NOMO-1 treated with DMSO at 0.1 percent for 48 hours (cell line): ENCODE results near the gene CCL4L2.
"Not testable (repeated sequence)": the region's sequence is repeated elsewhere in the genome, so short reads cannot be mapped to it uniquely, and the experiment has no call there.

Experiments
- DNase-seq: peaks from one replicate; lab custom pipeline; 2025; ENCODE audit not compliant: unreplicated experiment; lab: John Stamatoyannopoulos, UW

Gene CCL4L2

DNA sequence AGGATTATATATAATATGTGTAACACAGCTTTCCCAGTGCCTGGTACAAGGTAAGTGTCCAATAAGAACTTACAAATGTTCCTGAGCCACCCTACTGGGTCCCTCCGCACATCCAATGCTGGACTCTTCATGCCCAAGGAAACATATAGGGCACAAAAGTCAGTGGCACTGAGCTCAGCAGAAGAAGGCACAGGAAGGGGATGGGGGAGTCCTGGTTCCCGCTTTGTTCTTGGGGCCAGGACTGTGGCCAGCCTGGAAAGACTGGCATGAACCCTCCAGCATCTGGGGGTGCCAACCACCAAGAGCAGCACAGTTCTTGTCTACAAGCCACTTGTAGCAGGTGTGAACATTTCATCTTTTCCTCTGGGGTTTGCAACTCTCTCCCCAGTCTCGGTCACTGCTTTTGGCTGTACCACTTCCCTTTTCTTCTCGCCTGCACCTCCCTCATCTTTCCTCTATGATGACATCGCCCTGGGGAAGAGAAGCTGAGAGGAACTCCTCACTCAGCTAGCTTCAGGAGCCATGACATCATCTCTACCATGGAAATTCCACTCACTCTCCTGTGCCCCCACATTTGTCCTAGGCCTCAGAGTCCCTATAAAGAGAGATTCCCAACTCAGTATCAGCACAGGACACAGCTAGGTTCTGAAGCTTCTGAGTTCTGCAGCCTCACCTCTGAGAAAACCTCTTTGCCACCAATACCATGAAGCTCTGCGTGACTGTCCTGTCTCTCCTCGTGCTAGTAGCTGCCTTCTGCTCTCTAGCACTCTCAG lies at the start of gene CCL4L2:
TSS of gene CCL4L2 (plus strand) at position 625 of the 773 bp plus-strand sequence.
- DNase-seq: peak; percentile 93

DNA sequence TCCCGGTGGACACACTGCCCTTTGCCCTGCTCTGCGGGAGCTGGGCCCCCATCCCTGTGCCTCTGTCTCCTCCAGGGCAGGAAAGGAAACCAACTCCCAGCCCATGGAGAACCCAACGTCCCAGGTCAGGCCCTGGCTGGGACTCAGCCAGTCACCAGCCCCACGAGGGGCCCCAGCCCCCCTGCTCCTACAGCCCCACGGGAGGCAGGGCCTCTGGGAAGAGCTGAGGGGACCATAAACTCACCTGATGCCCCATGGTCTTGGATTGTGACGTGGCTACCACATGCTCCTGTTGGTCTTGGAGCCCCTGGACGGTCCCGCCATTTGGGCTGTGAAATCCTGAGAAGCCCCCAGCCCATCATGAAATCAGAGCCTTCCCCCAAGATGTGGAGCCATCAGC lies 42.0 kb upstream of the CCL4L2 start:
- DNase-seq: not testable (repeated sequence)

DNA sequence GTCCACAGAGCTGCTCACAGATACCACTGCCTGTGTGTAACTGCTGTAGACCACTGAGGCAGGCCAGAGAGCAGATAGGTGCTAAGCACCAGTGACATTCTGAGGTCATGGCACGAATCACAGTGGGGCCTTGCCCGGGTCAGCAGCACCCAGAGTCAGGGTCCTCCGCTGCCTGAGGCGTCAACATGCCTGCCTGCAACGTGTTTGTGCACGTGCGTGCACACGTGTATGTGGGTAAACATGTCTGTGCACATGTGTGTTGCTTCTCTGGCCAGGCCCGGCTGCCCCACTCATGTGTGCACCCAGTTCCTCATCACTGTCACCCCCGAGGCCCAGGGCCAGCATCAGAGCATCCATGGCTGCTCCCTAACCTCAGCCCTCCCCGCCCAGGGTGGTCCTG lies 34.3 kb upstream of the CCL4L2 start, which contains the start of gene TBC1D3B:
TSS of gene TBC1D3B (minus strand) at position 101 of the 400 bp plus-strand sequence. CDS start 1,586 bp downstream, outside the sequence.
- not testable (repeated sequence) for DNase-seq

DNA sequence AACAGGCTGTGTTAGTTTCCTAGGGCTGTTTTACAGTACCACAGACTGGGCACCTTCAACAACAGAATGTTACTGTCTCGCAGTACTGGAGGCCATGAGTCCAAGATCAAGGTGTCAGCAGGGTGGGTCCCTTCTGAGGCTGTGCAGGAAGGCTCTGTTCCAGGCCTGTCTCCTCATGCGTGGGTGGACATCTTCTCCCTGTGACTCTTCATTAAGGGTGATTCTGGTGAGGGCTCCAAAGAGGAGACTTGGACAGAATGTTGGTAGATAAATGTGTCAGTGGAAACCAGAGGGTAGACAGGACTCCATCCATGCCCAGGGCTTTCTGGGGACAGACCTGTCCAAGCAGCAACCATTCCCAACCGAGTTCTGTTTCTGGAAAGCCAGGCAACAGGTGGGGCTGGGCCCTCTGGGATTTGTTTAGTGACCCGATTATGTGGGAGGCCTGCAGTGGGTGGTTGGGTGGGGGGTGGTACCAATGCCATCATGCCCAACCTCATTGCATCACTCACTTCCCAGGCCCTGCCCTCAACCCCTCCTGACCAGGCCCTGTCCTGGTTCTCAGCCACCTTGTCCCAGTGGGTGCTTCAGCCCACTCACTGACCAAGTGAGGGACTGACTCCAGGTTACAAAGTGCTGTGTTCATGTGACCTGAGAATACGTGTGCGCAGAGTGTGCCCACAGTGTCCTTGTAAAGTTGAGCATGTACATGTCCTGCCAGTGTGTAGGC lies 29.3 kb upstream of the CCL4L2 start:
- DNase-seq: not testable (repeated sequence)

DNA sequence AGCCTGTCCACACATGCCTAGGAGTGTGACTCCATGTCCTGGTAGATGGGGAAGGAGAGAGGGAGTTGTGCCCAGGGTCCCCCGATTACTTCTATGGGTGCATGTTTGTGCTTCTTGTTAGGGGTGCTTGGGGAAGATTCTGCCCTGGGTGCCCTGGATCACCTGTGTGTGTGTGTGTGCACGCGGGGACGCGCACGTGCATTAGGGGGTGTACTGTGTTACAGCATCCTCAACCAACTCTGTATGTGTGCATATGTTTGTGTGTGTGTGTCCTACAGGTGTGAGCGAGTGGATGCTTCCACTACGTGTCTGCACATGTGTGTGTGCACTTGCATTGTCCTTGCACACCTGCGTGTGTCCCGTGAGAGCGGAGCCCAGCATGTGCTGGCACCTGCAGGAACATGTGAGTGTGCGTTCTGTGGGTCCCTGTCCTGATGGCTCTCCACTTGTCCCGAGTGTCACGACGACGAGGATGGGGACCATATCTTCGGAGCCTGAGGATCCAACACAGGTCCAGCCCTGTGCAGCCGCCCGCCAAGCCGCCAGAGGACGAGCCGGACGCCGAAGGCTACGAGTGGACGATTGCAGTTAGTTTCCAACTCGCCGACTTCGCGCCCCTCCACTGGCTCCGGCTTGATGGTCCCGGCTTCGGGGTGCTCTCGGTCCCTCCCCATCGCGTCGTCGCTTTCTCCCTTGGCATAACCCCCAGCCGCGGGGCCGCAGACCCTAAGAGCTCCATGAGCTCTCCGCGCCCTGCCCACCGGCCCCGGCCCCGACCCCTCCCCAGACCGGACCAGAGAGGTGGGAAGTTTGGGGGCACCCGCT lies 28.5 kb upstream of the CCL4L2 start:
- no peak for DNase-seq

DNA sequence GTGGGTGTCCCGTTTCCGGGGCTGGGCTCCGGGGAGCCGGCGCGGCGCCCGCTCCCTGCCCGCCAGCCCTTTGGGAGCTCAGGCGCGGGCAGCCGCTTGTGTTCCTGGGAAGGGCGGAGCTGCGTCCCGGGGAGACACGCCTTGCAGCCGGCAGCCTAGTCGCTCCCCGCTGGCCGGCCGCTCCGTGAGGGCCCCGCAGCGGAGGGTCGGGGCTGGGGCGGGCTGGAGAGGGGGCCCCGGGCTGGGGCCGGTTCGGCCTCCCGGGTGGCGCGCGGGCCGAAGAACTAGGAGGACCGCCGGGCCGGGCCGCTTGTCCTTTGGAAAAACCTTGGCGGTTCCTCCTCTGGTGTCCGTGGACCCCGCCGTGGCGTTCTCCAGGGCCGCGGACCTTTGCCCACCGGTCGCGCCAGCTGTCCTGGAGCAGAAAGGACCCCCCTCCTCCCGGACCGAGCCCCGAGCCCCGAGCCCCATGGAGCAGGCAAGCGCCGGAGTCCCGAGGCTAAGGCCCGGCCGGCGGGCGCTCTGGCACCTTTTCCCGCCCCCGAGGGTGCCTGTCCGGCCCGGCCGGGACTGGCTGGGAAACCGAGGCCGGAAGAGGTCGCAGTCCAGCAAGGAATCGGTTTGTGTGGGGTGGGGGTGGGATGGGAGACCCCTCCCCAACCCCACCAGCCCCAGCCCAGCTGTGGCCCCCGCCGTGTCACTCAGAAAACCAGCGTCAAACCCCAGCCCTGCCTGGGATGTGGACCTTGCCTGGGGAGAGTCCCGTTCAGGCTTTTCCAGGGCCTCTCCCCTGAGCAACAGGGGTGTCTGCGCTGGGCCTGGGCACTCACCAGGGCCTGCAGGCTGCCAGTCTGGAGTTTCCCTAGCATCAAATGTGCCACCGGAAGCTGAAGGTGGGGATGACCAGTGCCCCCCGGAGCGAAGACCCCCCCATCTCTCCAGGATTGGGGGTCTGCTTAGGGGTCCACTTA lies 27.6 kb upstream of the CCL4L2 start:
- DNase-seq: peak; percentile 83

DNA sequence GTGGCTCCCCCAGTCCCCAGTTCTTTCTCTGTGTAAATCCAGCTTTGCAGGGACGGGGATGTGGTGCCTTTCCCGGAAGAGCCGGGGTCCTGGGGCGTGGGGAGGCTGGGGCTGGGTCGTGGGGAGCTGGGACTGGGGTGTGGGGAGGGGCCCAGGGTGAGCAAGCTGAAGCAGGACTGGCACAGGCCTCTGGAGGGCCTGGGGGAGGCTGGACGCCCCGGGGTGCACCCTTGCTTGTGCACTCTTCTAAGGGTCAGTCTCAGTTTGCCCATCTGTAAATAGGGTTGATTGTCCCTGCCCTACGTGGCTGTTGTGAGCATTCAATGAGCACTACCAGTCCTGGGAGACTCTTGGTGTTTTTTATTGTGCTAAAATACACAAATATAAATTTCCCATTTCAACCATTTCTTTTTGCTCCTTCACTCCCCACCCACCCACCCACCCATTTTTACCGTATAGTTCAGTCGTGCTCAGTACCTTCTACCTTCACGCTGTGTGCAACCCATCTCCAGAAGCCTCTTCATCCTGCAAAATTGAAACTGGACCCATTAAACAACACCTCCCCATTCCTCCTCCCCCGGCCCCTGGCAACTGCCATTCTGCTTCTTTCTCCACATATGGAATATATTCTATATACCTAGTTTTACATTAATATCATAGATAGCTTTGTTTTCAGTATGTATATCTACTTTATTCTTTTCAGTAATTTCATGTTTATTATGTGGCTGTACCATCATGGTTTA lies 26.7 kb upstream of the CCL4L2 start:
- no peak for DNase-seq

DNA sequence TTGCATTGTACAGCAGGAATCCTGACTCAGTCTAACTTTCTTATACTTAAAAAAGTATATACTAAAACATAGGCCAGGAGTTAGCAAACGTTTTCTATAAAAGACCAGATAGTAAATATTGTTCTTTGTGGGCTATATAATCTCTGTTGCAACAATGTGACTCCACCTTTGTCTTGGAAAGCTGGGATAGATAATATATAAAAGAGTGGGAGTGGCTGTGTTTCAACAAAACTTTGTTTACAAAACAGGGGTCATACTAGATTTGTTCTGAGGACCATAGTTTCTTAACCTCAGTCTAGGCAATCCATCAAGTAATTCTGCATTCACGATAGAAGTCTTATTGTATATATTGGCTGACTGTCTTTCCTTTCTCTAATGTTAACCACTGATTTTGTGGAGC lies 25.4 kb upstream of the CCL4L2 start:
- no peak for DNase-seq

DNA sequence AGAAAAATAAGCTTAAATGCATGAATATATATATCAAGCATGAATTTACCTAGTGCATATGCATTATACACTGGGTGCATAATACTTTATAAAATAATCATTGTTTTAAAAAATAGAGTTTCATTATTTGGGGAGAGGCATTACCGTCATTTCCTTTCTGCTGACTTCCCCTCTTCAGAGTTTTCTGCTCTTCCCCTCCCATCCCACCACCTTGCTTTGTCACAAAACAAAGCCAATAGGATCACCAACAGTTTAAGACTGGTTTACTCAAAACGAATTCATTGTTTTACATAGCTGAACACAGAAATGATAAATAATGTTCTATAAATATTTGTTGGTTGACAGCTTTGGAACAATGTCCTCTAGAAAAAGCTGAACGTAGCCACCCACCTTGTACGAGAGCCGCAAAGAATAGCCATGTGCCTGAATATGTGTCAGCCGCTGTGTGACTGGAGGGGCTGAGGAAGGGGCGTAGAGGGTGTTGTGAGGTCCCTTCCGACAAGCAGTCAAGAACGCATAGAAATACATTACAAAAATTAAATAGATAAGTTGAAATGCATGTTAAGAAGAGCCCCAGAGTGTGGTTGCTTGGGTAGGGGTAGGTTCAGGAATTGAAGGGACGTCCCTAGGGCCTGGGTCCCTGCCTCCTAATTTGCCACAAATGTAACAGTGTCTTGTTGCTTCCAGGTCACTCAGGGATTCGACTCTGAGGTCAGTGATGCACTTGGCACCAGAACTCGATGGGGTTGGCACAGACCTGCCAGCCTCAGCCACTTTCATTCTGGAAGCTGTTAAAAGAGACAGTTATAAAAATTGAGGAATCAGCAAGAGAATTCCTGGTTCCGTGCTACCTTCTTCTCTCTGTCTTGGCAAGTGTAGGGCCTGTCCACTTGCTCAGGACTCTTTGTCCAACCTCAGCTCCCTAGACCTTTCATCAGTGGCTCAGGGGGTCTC lies 23.8 kb upstream of the CCL4L2 start:
- DNase-seq: not testable (repeated sequence)

DNA sequence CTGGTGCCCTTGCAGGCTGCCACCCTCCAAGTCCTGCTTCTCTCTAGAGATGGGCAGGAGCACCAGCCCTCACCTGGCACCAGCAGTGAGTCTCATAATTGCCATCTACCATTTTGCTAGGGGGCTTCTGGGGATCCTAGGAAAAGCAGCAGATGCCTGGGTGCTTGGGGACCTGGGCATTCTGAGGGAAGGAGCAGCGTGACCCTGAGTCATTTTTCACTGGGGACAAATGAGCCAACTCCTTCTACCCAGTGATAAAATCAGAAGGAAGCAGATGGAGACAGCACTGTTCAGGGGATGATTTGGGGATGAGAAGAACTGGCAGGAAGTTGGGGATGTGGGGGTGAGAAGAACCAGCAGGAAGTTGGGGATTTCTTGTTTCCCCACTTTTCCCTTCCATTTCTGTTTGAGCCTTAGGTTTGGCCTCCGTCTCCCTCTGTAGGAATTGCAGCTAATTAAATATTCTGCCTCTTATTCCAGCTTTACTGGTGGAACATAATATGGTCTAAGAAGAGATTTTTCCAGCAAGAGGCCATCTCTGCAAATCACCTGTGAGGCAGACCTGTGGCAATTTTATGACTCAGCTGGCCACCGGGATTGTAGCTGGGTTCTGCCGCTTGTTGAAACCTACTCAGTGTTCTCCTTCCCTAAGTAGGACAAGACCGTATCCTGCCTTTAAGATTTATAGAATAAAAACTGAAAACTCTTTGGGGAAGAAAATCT lies 22.8 kb upstream of the CCL4L2 start:
- peak; percentile 53 for DNase-seq

DNA sequence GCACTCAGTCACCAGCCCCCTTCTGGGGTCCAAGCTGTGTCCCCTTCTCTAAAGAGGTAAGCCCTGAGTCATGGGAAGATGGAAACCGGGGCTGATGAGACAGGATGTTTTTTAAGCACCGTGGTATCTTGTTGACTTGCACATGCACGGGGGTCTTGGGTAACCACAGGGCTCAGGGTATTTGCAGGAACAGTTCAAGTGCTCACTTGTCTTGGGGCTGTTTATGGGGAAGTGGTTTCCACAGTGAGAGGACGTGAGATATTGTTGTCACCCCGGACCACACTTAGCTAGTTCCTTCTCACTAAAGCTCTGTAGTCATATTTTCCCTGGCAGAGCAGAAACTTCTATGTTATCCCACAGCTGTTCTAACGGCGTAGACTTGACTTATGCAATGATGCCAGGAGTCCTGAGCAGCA lies 22.0 kb upstream of the CCL4L2 start:
- DNase-seq: peak; percentile 100

DNA sequence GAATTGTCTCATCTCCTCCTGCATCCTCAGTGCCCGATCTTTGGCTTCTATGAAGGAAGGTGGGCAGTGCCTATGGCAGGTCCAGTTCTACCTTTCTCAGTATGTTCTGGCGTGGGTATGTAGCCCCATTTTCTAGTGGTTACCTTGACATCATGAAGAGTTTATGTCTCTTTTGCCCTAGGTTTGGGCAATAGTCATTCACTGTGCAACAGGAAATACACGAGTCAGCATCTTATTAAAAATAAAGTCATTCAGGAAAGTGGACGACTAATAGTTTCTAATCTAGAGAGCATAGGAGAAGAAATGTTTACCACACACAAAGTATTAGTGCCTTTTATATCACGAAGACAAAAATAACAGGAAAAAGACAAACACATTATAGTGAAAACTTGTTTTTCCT lies 20.9 kb upstream of the CCL4L2 start:
- peak; percentile 45 for DNase-seq

DNA sequence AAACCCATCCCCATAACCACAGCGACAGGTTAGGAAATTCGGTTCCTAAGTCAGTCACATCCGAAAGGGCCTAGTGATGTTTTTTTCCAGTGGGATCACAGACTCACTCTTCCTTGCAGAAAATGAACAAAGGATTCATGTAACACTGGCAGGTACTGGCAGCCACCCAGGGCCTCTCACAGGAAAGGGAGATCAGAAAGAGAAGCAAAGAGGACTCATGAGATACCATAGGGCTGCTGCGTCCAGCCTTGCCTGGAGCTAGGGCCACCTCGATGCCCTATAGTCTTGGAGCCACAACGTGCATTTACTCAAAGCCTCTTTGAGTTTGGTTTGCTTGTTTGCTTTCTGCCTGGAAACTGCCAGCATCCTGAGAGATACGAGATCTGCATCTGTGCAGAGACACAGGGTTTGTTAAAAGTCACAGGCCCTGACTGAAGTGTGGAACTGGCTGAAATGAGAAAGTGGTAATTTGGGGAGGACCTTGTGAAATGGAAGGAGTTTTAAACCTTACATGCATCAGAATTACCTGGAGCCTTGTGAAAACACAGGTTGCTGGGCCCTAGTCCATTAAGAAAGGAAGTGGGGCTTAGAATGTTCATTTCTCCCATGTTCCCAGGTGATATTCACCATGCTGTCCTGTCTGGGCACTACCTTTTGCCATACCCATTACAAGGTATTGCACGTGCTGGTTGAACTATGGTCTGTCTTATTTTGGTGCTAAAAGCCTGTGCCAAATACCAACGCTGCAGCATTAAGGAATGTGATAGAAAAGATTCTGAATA lies 20.1 kb upstream of the CCL4L2 start:
- not testable (repeated sequence) for DNase-seq

DNA sequence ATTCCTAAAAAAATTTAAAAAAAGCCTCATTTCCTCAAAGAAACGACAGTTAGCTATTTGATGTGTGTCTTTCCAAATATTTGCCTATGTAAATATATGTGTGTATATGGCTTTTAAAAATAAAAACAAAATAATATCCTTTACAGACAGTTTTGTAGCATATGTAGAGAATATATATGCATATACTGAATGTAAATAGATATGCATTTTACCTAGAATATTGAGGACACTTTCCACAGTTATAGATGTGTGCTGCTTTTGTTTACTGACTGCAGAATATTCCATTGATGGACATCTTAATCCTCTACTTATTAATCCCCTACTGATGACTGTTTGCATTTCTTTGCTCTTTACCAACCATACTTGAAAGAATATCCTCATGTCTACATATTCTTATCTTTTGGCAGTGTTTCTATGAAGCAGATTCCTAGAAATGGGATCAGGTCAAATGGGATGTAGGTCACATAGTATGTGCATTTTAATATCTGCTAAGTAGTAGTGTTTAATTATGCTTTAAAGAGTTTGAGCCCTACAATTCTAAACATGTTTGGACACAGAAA lies 17.6 kb upstream of the CCL4L2 start:
- no peak for DNase-seq

DNA sequence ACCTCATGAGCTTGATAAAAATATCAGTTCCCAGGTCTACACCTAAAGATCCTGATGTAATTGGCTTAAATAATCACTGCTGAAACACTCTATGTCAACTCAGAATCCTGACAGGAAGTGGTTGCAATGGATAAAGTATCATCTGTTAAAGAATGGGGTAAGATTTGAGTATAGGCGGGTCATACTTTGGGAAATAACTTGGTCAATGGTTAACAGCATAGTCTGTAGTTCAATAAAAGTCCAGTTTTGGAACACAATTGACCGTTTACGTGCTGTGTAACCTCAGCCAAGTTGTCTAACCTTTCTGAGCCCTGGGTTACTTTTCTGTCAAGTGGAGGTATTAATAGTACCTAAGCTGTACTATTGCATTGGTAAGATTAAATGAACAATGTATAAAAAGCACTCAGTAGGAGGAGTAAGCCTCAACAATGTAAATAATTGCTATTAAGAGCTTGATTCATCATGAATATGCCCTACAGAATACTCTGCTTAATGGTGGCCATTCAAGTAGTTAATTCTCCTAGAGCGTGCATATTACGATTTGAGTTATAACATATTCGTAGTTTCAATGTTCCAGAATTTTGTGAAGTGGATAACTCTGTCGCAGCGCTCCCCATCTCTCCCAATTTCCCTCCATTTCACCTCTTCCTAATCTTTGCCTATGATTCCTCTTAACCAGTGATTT lies 16.6 kb upstream of the CCL4L2 start:
- not testable (repeated sequence) for DNase-seq

DNA sequence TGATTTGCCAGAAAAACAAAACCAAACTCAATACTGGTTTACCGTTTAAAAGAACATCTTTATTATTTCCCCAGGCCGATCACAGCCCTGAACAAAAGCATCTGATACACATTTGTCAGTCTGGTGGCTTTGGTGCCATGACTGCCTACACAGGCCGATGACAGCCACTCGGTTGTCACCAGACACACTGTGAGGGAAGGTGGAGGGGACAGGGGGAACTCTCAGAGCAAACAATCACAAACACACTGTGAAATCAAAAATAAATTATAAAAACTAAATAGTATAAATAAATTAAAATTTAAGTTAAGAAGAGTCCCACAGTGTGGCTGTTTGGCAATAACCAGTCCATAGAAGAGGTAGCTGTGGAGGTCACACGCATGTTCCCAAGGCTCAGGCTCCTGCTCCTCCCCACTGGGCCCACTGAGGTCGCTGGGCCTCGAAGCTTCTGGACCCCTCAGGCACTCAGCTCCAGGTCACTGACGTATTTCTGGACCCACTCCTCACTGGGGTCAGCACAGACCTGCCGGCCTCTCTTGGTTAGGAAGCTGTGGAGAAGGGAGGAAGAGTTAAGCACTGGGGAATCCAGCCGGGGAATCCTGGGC lies 15.9 kb upstream of the CCL4L2 start:
- DNase-seq: not testable (repeated sequence)
